Fibroblast of lung (primary cell): ENCODE results near the gene ASTN2. TPM values are rescaled to one million over a fixed set of nuclear protein-coding genes. Genes with fewer than 3 reads are reported as not detected.
A peak's percentile ranks its signal among the peaks of the same experiment; 100 is the strongest.

Source experiments
- DNase-seq, 2 donors: peaks; one replicate each; pipeline versions ENCODE4 v3.0.0 to v3.0.0-alpha.2; 2010; ENCODE audit warnings: low read depth in 2 of 2
- H2AFZ ChIP-seq: 2 replicates; pipeline ENCODE4 v1.5.1; 2012; ENCODE audit warnings: low read length, control low read depth, inconsistent platforms
- H3K27ac ChIP-seq: 2 replicates; pipeline ENCODE4 v1.5.1; 2011; ENCODE audit warnings: low read length, control low read depth; ENCODE audit not compliant: insufficient read depth
- H3K27me3 ChIP-seq: 2 replicates; pipeline ENCODE4 v1.5.1; 2011; ENCODE audit warnings: mild to moderate bottlenecking, low read length; ENCODE audit not compliant: control insufficient read depth, insufficient read depth
- H3K36me3 ChIP-seq: 2 replicates; pipeline ENCODE4 v1.5.1; 2011; ENCODE audit warnings: low read length; ENCODE audit not compliant: control insufficient read depth, insufficient read depth
- H3K4me1 ChIP-seq: 2 replicates; pipeline ENCODE4 v1.5.1; 2011; ENCODE audit warnings: low read length; ENCODE audit not compliant: control insufficient read depth, insufficient read depth; ENCODE audit errors: extremely low read depth
- H3K4me2 ChIP-seq: 2 replicates; pipeline ENCODE4 v1.5.1; 2011; ENCODE audit warnings: low read length, control low read depth; ENCODE audit not compliant: insufficient read depth; ENCODE audit errors: extremely low read depth
- H3K4me3 ChIP-seq, 4 experiments: fragments of 200-600 bp in 1 of 4; sonication (generic) in 1 of 4; replicated peaks in 1 of 4; 2 replicates each; pipeline ENCODE4 v1.5.1; 2011 to 2016; ENCODE audit warnings: low read length in 4 of 4, low read depth in 3 of 4, mild to moderate bottlenecking in 3 of 4, control low read depth in 2 of 4, inconsistent platforms in 1 of 4, mixed read lengths in 1 of 4; ENCODE audit not compliant: insufficient read depth in 1 of 4; ENCODE audit errors: control extremely low read depth in 1 of 4
- H3K79me2 ChIP-seq: 2 replicates; pipeline ENCODE4 v1.5.1; 2012; ENCODE audit warnings: mild to moderate bottlenecking, low read length, inconsistent platforms; ENCODE audit not compliant: control insufficient read depth, insufficient read depth
- H3K9ac ChIP-seq: 2 replicates; pipeline ENCODE4 v1.5.1; 2011; ENCODE audit warnings: mild to moderate bottlenecking, low read length, control low read depth; ENCODE audit not compliant: insufficient read depth
- H3K9me3 ChIP-seq: 2 replicates; pipeline ENCODE4 v1.5.1; 2012; ENCODE audit warnings: low read depth, low read length; ENCODE audit not compliant: control insufficient read depth, insufficient read depth
- H4K20me1 ChIP-seq: 2 replicates; pipeline ENCODE4 v1.5.1; 2011; ENCODE audit warnings: low read length; ENCODE audit not compliant: control insufficient read depth, insufficient read depth; ENCODE audit errors: extremely low read depth
- CTCF ChIP-seq, 2 donors: IDR thresholded peaks in 1 of 2; conservative IDR thresholded peaks in 1 of 2; 1 replicate in 1 of 2; 2 replicates in 1 of 2; pipeline ENCODE4 v1.5.1; 2011 to 2012; ENCODE audit warnings: low read length in 2 of 2, control low read depth in 1 of 2, inconsistent platforms in 1 of 2, low read depth in 1 of 2, mild to moderate bottlenecking in 1 of 2
- EZH2 ChIP-seq: IDR thresholded peaks from 2 replicates; pipeline ENCODE4 v1.5.1; 2012; ENCODE audit warnings: low read length, control low read depth, mild to moderate bottlenecking; ENCODE audit errors: missing control alignments
- polyA plus RNA-seq, 2 donors: library from polyadenylated mRNA; depleted of rRNA in 1 of 2; stranded (reverse) in 1 of 2; unstranded in 1 of 2; fragments of >200 nt; gene quantifications; 2 replicates each; pipeline ENCODE4 v1.2.1, GENCODE V29; 2011 to 2012; ENCODE audit warnings: missing spikeins in 1 of 2
- total RNA-seq: library from RNA; depleted of rRNA; stranded (reverse); fragments of >200 nt; gene quantifications from 2 replicates; pipeline ENCODE4 v1.2.1, GENCODE V29; 2014

Gene ASTN2
- total and polyA plus RNA-seq, 2 donors (not counting 1 experiment from before 2014, with no cell fraction given) = 2.2 to 19.2 TPM

DNA sequence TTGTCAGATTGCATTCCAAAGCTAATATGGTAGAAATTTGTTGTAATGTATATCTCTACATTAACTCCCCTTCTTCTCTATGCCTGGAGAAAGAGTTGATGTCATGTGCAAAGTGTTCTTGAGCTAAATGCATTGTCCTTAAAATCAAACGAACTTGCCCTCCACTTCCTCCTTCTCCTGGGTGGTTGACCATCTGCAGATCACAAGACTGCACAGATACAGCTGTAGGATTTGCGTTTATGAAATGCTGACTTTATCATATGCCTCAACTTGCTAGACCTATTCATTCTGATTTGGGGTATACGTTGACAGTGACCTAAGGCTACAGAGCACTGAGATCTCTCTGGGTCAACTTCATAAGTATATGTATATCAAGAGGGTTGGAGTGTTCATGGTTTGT, 719.4 kb downstream of the ASTN2 start:
- H3K4me2 ChIP-seq = no peak overlapping the region
- no peak for DNase-seq
- H4K20me1 ChIP-seq = peaks cover 4% of the 10 kb centered on the region
- no peak overlapping the region for H3K4me3 ChIP-seq
- peaks cover 20% of the 10 kb centered on the region for H3K36me3 ChIP-seq
- no peak overlapping the region for H3K27ac ChIP-seq
- peaks cover 11% of the 10 kb centered on the region for H3K4me1 ChIP-seq
- no peaks in the 10 kb centered on the region for H3K27me3 ChIP-seq
- H2AFZ ChIP-seq = no peak overlapping the region
- TF ChIP-seq CTCF (conservative IDR thresholded peaks at IDR 0.05 in 1 of 2, IDR thresholded peaks at IDR 0.05 in 1 of 2; ENCODE audit: low read depth in 1 of 2, low read length in 2 of 2) (no peak), EZH2 (no peak)
- peaks cover 44% of the 10 kb centered on the region for H3K79me2 ChIP-seq
- H3K9ac ChIP-seq = no peak overlapping the region
- no peaks in the 10 kb centered on the region for H3K9me3 ChIP-seq

DNA sequence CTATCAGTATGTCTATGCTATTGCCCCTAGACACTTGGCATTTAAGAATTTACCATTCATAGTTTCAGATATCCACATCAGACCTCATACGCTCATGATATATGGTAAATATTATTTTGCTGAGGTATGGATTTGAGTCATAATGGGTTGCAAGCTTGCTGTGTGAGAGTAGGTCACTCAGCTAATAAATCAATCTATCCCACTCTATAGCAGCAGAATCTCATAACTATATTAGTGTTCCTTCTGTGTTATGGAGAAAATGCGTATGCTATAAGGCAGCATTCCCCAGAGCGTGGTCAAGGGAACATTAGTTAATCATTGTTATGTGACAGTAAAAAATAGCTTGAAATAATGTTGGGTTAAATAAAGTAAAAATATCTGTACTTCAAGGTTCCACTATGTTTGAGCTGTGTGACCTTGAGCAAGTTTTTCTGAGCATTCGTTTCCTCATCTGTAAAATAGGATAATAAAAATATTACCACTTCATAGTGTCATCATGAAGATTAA, 720.0 kb downstream of the ASTN2 start:
- peaks cover 50% of the 10 kb centered on the region for H3K79me2 ChIP-seq
- no peak overlapping the region for H2AFZ ChIP-seq
- no peak for DNase-seq
- H3K4me3 ChIP-seq = no peak overlapping the region
- no peaks in the 10 kb centered on the region for H3K27me3 ChIP-seq
- H4K20me1 ChIP-seq = peaks cover 4% of the 10 kb centered on the region
- no peak overlapping the region for H3K9ac ChIP-seq
- no peak overlapping the region for H3K4me2 ChIP-seq
- TF ChIP-seq CTCF (conservative IDR thresholded peaks at IDR 0.05 in 1 of 2, IDR thresholded peaks at IDR 0.05 in 1 of 2; ENCODE audit: low read depth in 1 of 2, low read length in 2 of 2) (no peak), EZH2 (no peak)
- H3K9me3 ChIP-seq = no peaks in the 10 kb centered on the region
- H3K36me3 ChIP-seq = peaks cover 19% of the 10 kb centered on the region
- peaks cover 11% of the 10 kb centered on the region for H3K4me1 ChIP-seq
- no peak overlapping the region for H3K27ac ChIP-seq

GRCh38 chr9:116693233-116693731, 721.6 kb downstream of the ASTN2 start:
- Histone ChIP-seq H2AFZ (no peak overlapping the region), H3K4me2 (no peak overlapping the region), H3K4me1 (peaks cover 11% of the 10 kb centered on the region), H4K20me1 (peaks cover 2% of the 10 kb centered on the region), H3K36me3 (peaks cover 6% of the 10 kb centered on the region), H3K9ac (no peak overlapping the region), H3K27me3 (no peaks in the 10 kb centered on the region), H3K4me3 (no peak overlapping the region), H3K27ac (no peak overlapping the region), H3K9me3 (no peaks in the 10 kb centered on the region), H3K79me2 (peaks cover 56% of the 10 kb centered on the region)
- no peak for TF ChIP-seq CTCF (conservative IDR thresholded peaks at IDR 0.05 in 1 of 2, IDR thresholded peaks at IDR 0.05 in 1 of 2; ENCODE audit: low read depth in 1 of 2, low read length in 2 of 2)
- TF ChIP-seq EZH2 = no peak
- DNase-seq = peak in 1 of 2 donors; percentile 43
